Calu3 (cell line): Measurements from ENCODE around the gene EGFR. TPM values are rescaled to one million over a fixed set of nuclear protein-coding genes. Genes with fewer than 3 reads are reported as not detected.

Experiments
- BruUV-seq: library from RNA; stranded (reverse); fragments of 400-500 nt; replicated peaks from 2 replicates; lab custom pipeline; 2021; lab: Mats Ljungman, UMichigan
- CTCF ChIA-PET: fragments of 300-600 bp; sonication (Branson Sonifier 250); formaldehyde crosslinking; loops from one replicate; lab custom pipeline; 2022; ENCODE audit warnings: antibody characterized with exemption; lab: Charles Lee
- DNase-seq: peaks from one replicate; pipeline ENCODE4 v3.0.0; 2022
- H3K27ac Mint-ChIP-seq: one replicate; pipeline ENCODE4 v1.8.0; 2022; ENCODE audit warnings: mixed read lengths; ENCODE audit not compliant: unreplicated experiment
- H3K27me3 Mint-ChIP-seq: one replicate; pipeline ENCODE4 v1.8.0; 2022; ENCODE audit warnings: mixed read lengths; ENCODE audit not compliant: unreplicated experiment
- H3K36me3 Mint-ChIP-seq: one replicate; pipeline ENCODE4 v1.8.0; 2022; ENCODE audit warnings: mild to moderate bottlenecking, moderate library complexity, mixed read lengths; ENCODE audit not compliant: insufficient read depth, unreplicated experiment
- H3K4me1 Mint-ChIP-seq: one replicate; pipeline ENCODE4 v1.8.0; 2022; ENCODE audit warnings: mild to moderate bottlenecking, low read depth, mixed read lengths; ENCODE audit not compliant: unreplicated experiment
- H3K4me3 Mint-ChIP-seq: one replicate; pipeline ENCODE4 v1.8.0; 2022; ENCODE audit warnings: mild to moderate bottlenecking, low read depth, moderate library complexity, mixed read lengths; ENCODE audit not compliant: unreplicated experiment
- H3K9me3 Mint-ChIP-seq: one replicate; pipeline ENCODE4 v1.8.0; 2022; ENCODE audit warnings: low read depth, mixed read lengths; ENCODE audit not compliant: unreplicated experiment
- CTCF ChIP-seq: fragments of 200-600 bp; IDR thresholded peaks from one replicate; pipeline ENCODE4 v1.8.0; 2022; ENCODE audit warnings: antibody characterized with exemption; ENCODE audit not compliant: unreplicated experiment
- intact Hi-C: fragments of 100-400 bp; cut with micrococcal nuclease; formaldehyde crosslinking; loops from one replicate; pipeline ENCODE4 v1.10.0; 2022; ENCODE audit not compliant: unreplicated experiment
- total RNA-seq: library from RNA; stranded (reverse); gene quantifications from 2 replicates; pipeline ENCODE4 v1.2.3, GENCODE V29; 2022

EGFR gene
- total RNA-seq, 1 experiment from 2014 or later = 87.4 TPM

GRCh38 chr7:55185941-55186609, 167.3 kb downstream of the EGFR start:
- Mint-ChIP-seq H3K4me1 (peaks cover 8% of the 10 kb centered on the region), H3K36me3 (peaks cover 22% of the 10 kb centered on the region), H3K27ac (no peak overlapping the region), H3K9me3 (no peaks in the 10 kb centered on the region), H3K27me3 (no peaks in the 10 kb centered on the region), H3K4me3 (no peak overlapping the region)
- no peak for DNase-seq
- intact Hi-C loops = no loop called here
- no TSS peak for BruUV-seq
- no peak for TF ChIP-seq CTCF
- CTCF ChIA-PET = no interaction called here

DNA sequence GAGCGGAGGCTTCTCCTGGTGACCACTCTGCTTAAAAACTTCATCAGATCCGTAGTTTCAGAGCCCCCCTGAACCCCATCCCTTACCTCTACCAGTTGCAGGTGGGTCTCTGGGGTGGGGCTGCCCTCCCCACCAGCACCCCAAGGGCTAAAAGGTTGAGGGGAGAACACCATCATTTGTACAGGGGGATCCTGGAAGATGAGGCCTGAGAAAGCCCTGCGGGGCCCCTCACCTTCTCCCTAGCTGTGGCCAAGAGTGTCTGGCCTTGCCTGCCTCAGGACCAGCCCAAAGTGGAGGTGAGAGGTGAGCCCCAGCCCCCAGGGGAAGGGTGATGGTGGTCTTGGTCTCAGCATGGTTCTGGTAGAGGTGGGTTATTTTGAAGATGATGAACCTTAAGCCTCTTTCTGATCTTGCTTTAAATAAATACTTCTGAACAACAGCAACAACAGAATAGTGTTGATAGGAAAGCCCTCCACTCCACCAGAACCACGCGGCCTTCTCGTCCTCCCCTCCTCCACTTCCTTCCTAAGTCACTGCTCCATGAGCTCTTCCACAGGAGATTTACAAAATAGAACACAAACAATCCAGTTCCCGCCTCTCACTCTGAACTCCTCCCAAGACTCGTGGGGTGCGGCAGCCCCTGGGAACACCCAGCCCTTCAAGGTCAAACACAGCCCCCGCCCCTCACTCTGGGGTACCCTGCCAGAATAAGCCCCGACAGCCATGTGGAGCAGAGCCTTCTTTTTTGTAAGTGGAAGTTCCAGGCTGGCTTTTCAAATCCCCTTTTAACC, 169.1 kb downstream of the EGFR start:
- TF ChIP-seq CTCF = no peak
- Mint-ChIP-seq H3K4me3 (no peak overlapping the region), H3K36me3 (peaks cover 22% of the 10 kb centered on the region), H3K27ac (no peak overlapping the region), H3K4me1 (peaks cover 8% of the 10 kb centered on the region), H3K9me3 (no peaks in the 10 kb centered on the region), H3K27me3 (no peaks in the 10 kb centered on the region)
- intact Hi-C loops = no loop called here
- BruUV-seq = no TSS peak
- CTCF ChIA-PET = interaction anchor here (0.6 kb wide), 1 partner anchor 73 kb away, joined by 4 read pairs; no protein-coding TSS in a partner anchor
- no peak for DNase-seq

- intact Hi-C loops = no loop called here
- no peak for TF ChIP-seq CTCF
- CTCF ChIA-PET = interaction anchor here (0.6 kb wide), 1 partner anchor 74 kb away, joined by 4 read pairs; no protein-coding TSS in a partner anchor
- peaks cover 8% of the 10 kb centered on the region for H3K4me1 Mint-ChIP-seq
- H3K27ac Mint-ChIP-seq = no peak overlapping the region
- peaks cover 20% of the 10 kb centered on the region for H3K36me3 Mint-ChIP-seq
- no TSS peak for BruUV-seq
- H3K27me3 Mint-ChIP-seq = no peaks in the 10 kb centered on the region
- no peak overlapping the region for H3K4me3 Mint-ChIP-seq
- H3K9me3 Mint-ChIP-seq = no peaks in the 10 kb centered on the region
- DNase-seq = no peak
Measured at GRCh38 chr7:55188590-55189138, 169.8 kb downstream of the EGFR start.

- no peaks in the 10 kb centered on the region for H3K9me3 Mint-ChIP-seq
- no peak for DNase-seq
- H3K27me3 Mint-ChIP-seq = no peaks in the 10 kb centered on the region
- no peak for TF ChIP-seq CTCF
- BruUV-seq = no TSS peak
- no peak overlapping the region for H3K4me3 Mint-ChIP-seq
- peaks cover 8% of the 10 kb centered on the region for H3K4me1 Mint-ChIP-seq
- CTCF ChIA-PET = no interaction called here
- peaks cover 25% of the 10 kb centered on the region for H3K36me3 Mint-ChIP-seq
- H3K27ac Mint-ChIP-seq = no peak overlapping the region
- intact Hi-C loops = no loop called here
Measured at GRCh38 chr7:55189146-55189766, 170.4 kb downstream of the EGFR start.
